Measurements from ENCODE around the gene LRRC27. TPM values are rescaled to one million over a fixed set of nuclear protein-coding genes. Genes with fewer than 3 reads are reported as not detected.

The LRRC27 gene
- total and polyA plus RNA-seq, 2 experiments from 2014 or later, result 7.5 to 9.6 TPM

GRCh38 chr10:132413226-132414205 is 81.5 kb downstream of the LRRC27 start:
- H3K9ac ChIP-seq, result no peak overlapping the region
- in situ Hi-C loops (cut with MboI), result no loop called here
- H3K4me1 ChIP-seq (ENCODE audit: insufficient read depth), result 0 out of 2 replicates have a peak, but pooled peaks cover 3% of the 10 kb centered on the region
- H3K36me3 ChIP-seq (ENCODE audit: low read depth), result no peaks in the 10 kb centered on the region
- no peak overlapping the region for H2AFZ ChIP-seq
- TF ChIP-seq EZH2 (IDR thresholded peaks at IDR 0.05; ENCODE audit: insufficient read depth, poor library complexity, severe bottlenecking) (no peak), EZH2phosphoT487 (IDR thresholded peaks at IDR 0.05; ENCODE audit: insufficient read depth, low read depth) (no peak)
- 69 to 74% methylated on average over 31 to 32 of the region's 32 CpGs for WGBS, 2 experiments (ENCODE audit: low coverage in 1 of 2, low lambda C conversion rate in 2 of 2, missing lambda C conversion rate in 2 of 2)
- H3K4me2 ChIP-seq (ENCODE audit: unreplicated experiment), result no peak overlapping the region
- no peaks in the 10 kb centered on the region for H3K9me2 ChIP-seq (ENCODE audit: insufficient read depth)
- H3K4me3 ChIP-seq, result no peak overlapping the region
- no peak overlapping the region for H3K27ac ChIP-seq
- H3F3A ChIP-seq (ENCODE audit: insufficient read depth), result no peaks in the 10 kb centered on the region
- no peak for DNase-seq
- no peaks in the 10 kb centered on the region for H3K9me3 ChIP-seq (ENCODE audit: low read depth)
- H4K20me1 ChIP-seq (ENCODE audit: insufficient read depth), result no peaks in the 10 kb centered on the region
- no peaks in the 10 kb centered on the region for H3K27me3 ChIP-seq (replicated peaks; ENCODE audit: insufficient read depth)
- no peaks in the 10 kb centered on the region for H3K79me2 ChIP-seq (ENCODE audit: insufficient read depth)

DNA sequence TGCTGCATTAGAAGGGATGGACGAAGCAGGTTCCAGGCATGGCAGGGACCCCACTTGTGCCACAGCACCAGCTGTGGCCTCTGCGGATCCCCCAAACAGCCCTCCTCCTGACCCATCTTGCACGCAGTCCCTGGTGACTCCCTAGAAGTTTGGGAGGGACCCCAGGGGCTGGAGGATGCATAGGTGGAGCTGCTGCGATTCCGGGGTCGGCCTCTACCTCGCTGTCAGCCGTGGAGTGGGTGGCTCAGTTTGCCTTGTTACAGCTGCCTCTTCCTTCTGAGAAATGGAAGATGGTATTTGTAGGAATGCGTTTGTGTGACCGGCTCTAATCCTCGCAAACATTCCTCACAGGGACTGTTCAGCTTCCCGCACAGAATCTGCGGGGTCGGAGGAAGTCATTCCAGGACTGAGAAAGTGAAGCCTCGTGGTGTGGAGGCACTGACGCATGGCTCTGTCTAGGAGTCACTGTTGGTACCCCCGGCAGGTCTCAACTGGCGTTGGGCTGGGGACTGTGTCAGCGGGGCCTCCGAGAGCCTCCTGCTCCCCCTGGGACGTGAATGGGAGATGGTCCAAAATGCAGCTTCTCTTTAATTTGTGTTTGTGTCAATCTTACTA is 82.5 kb downstream of the LRRC27 start:
- Histone ChIP-seq H3K9me2 (ENCODE audit: insufficient read depth) (no peaks in the 10 kb centered on the region), H3F3A (ENCODE audit: insufficient read depth) (no peaks in the 10 kb centered on the region), H3K27ac (no peak overlapping the region), H3K4me2 (ENCODE audit: unreplicated experiment) (no peak overlapping the region), H3K27me3 (replicated peaks; ENCODE audit: insufficient read depth) (no peaks in the 10 kb centered on the region), H3K4me1 (ENCODE audit: insufficient read depth) (0 out of 2 replicates have a peak, but pooled peaks cover 3% of the 10 kb centered on the region), H3K4me3 (no peak overlapping the region), H2AFZ (no peak overlapping the region), H4K20me1 (ENCODE audit: insufficient read depth) (no peaks in the 10 kb centered on the region), H3K9ac (no peak overlapping the region), H3K9me3 (ENCODE audit: low read depth) (no peaks in the 10 kb centered on the region), H3K79me2 (ENCODE audit: insufficient read depth) (no peaks in the 10 kb centered on the region), H3K36me3 (ENCODE audit: low read depth) (no peaks in the 10 kb centered on the region)
- TF ChIP-seq EZH2 (IDR thresholded peaks at IDR 0.05; ENCODE audit: insufficient read depth, poor library complexity, severe bottlenecking) (no peak), EZH2phosphoT487 (IDR thresholded peaks at IDR 0.05; ENCODE audit: insufficient read depth, low read depth) (no peak)
- no peak for DNase-seq
- in situ Hi-C loops (cut with MboI), result no loop called here
- 93% methylated on average over 21 of the region's 21 CpGs for WGBS, 2 experiments (ENCODE audit: low coverage in 1 of 2, low lambda C conversion rate in 2 of 2, missing lambda C conversion rate in 2 of 2)

DNA sequence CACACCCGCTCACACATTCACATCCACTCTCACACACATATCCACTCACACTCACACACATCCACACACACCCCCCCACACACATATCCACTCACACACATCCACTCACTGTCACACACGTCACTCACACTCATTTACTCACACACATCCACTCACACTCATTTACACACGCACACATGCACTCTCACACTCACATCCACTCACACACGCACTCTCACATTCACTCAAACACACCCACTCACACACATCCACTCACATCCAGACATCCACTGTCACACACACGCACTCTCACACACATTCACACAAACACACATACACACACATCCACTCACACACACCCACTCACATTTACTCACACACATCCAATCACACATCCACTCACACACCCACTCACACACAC is 83.3 kb downstream of the LRRC27 start:
- in situ Hi-C loops (cut with MboI), result no loop called here
- WGBS, 2 experiments (ENCODE audit: low coverage in 1 of 2, low lambda C conversion rate in 2 of 2, missing lambda C conversion rate in 2 of 2), result 94 to 98% methylated on average over 4 to 5 of the region's 5 CpGs

DNA sequence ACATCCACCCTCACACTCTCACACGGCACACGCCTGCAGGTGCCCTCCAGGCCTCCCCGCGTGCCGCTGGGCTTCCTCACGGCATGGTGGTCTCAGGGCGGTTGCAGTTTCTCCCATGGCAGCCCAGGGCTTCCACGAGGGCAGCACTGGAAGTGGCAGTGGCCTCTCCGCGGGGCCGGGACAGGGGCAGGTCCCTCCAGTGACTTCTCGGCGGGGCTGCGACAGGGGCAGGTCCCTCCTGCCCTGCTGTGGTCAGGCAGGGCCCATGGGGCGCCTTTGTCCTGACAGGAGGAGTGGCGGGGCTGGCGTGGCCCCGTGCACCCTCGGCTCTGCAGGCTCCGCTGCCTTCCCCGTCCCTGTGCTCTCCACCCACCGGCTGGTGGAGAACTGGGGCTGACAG is 84.0 kb downstream of the LRRC27 start:
- no peak overlapping the region for H2AFZ ChIP-seq
- 90 to 91% methylated on average over 21 to 22 of the region's 22 CpGs for WGBS, 2 experiments (ENCODE audit: low coverage in 1 of 2, low lambda C conversion rate in 2 of 2, missing lambda C conversion rate in 2 of 2)
- H3K9ac ChIP-seq, result no peak overlapping the region

More for the DNA sequence above, 83.3 kb downstream of the LRRC27 start:
- no peak for DNase-seq
- Histone ChIP-seq H3K9ac (no peak overlapping the region), H2AFZ (no peak overlapping the region), H3K36me3 (ENCODE audit: low read depth) (no peaks in the 10 kb centered on the region), H3K4me1 (ENCODE audit: insufficient read depth) (0 out of 2 replicates have a peak, but pooled peaks cover 3% of the 10 kb centered on the region), H3K9me2 (ENCODE audit: insufficient read depth) (no peaks in the 10 kb centered on the region), H3F3A (ENCODE audit: insufficient read depth) (no peaks in the 10 kb centered on the region), H4K20me1 (ENCODE audit: insufficient read depth) (no peaks in the 10 kb centered on the region), H3K4me3 (no peak overlapping the region), H3K4me2 (ENCODE audit: unreplicated experiment) (no peak overlapping the region), H3K79me2 (ENCODE audit: insufficient read depth) (no peaks in the 10 kb centered on the region), H3K27me3 (replicated peaks; ENCODE audit: insufficient read depth) (no peaks in the 10 kb centered on the region), H3K27ac (no peak overlapping the region), H3K9me3 (ENCODE audit: low read depth) (no peaks in the 10 kb centered on the region)
- TF ChIP-seq EZH2 (IDR thresholded peaks at IDR 0.05; ENCODE audit: insufficient read depth, poor library complexity, severe bottlenecking), result no peak
- no peak for TF ChIP-seq EZH2phosphoT487 (IDR thresholded peaks at IDR 0.05; ENCODE audit: insufficient read depth, low read depth)

More for the DNA sequence above, 84.0 kb downstream of the LRRC27 start:
- H3K27ac ChIP-seq, result no peak overlapping the region
- in situ Hi-C loops (cut with MboI), result no loop called here
- H3K9me2 ChIP-seq (ENCODE audit: insufficient read depth), result no peaks in the 10 kb centered on the region
- no peaks in the 10 kb centered on the region for H3K36me3 ChIP-seq (ENCODE audit: low read depth)
- peaks cover 3% of the 10 kb centered on the region; the same call in 1 of the 2 replicates for H3K4me1 ChIP-seq (ENCODE audit: insufficient read depth)
- H3K9me3 ChIP-seq (ENCODE audit: low read depth), result no peaks in the 10 kb centered on the region
- no peaks in the 10 kb centered on the region for H4K20me1 ChIP-seq (ENCODE audit: insufficient read depth)
- no peak for DNase-seq
- no peaks in the 10 kb centered on the region for H3K79me2 ChIP-seq (ENCODE audit: insufficient read depth)
- TF ChIP-seq EZH2phosphoT487 (IDR thresholded peaks at IDR 0.05; ENCODE audit: insufficient read depth, low read depth), result no peak
- no peak for TF ChIP-seq EZH2 (IDR thresholded peaks at IDR 0.05; ENCODE audit: insufficient read depth, poor library complexity, severe bottlenecking)
- H3K4me3 ChIP-seq, result no peak overlapping the region
- H3F3A ChIP-seq (ENCODE audit: insufficient read depth), result no peaks in the 10 kb centered on the region
- H3K4me2 ChIP-seq (ENCODE audit: unreplicated experiment), result no peak overlapping the region
- no peaks in the 10 kb centered on the region for H3K27me3 ChIP-seq (replicated peaks; ENCODE audit: insufficient read depth)
